ENCODE data around the gene SMAP2. TPM values are rescaled to one million over a fixed set of nuclear protein-coding genes. Genes with fewer than 3 reads are reported as not detected.

Gene SMAP2
- total and polyA plus RNA-seq, 10 of the 15 experiments (the other 5 are each of a cell fraction or from before 2014, with no cell fraction given): 33.4 to 177 (median 105) TPM

DNA sequence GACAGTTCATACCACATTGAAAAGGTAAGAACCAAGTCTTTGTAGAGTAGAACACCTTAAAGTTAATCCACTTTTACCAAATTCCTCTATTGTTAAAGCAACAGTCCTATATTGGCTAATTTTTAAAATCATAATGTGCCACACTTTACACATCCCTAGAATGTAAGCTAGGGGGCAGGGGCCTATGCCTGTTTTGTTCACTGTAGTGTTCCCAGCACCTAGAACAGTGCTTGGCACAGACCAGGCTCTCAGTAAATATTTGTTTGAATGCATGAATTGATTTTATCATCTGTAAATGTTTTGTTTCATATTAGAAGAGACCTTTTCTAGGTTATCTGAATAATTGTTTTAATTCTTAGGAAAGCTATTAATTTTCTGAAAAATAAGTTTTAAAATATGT is 9.1 kb downstream of the SMAP2 start:
- ATAC-seq (no peak), FAIRE-seq (no peak), DNase-seq (ENCODE audit: low read depth, low spot score) (no peak)
- Histone ChIP-seq H3K4me2 (ENCODE audit: control insufficient read depth, insufficient read depth) (peak overlapping the region; percentile 93), H4K20me1 (ENCODE audit: control insufficient read depth, insufficient read depth) (no peaks in the 10 kb centered on the region), H3K27me3 (replicated peaks in 1 of 2; ENCODE audit: control insufficient read depth in 2 of 2, insufficient read depth in 2 of 2, low read length in 1 of 2) (no peaks in the 10 kb centered on the region), H3K4me3 (peak overlapping the region; percentile 65; the same call in 1 of the 2 replicates), H3K79me2 (ENCODE audit: control insufficient read depth, insufficient read depth, low read length) (peaks cover 95% of the 10 kb centered on the region), H3K27ac (ENCODE audit: control insufficient read depth, insufficient read depth) (peak overlapping the region; percentile 97), H3K36me3 (ENCODE audit: control insufficient read depth in 2 of 2, insufficient read depth in 2 of 2, low read length in 1 of 2) (peaks cover 0 to 17% of the 10 kb centered on the region in 2 experiments; a peak in 2 of 4 replicates), H2AFZ (ENCODE audit: control insufficient read depth, low read depth, low read length) (no peak overlapping the region), H3K9ac (ENCODE audit: control insufficient read depth, insufficient read depth, low read length) (peak overlapping the region; percentile 88), H3K4me1 (ENCODE audit: control insufficient read depth, insufficient read depth, low read length) (peaks cover 66% of the 10 kb centered on the region), H3K9me3 (replicated peaks; ENCODE audit: control insufficient read depth, insufficient read depth, low read length) (no peaks in the 10 kb centered on the region)
- in situ Hi-C loops (cut with MboI): no loop called here
- ChIA-PET RAD21 (ENCODE audit: unreplicated experiment) (interaction anchor here (0.8 to 12.1 kb wide), 13 partner anchors 8 to 239 kb away, joined by 3 to 189 read pairs (median 6); partner anchors contain the start of genes COL9A2 and SMAP2), POLR2A (interaction anchor here (1.0 to 15.7 kb wide), 6 partner anchors 7 to 69 kb away, joined by 3 to 243 read pairs (median 20); partner anchors contain the start of genes SMAP2 and ZFP69B), CTCF (interaction anchor here (0.8 to 18.7 kb wide), 10 partner anchors 10 to 239 kb away, joined by 3 to 271 read pairs (median 6); partner anchors contain the start of genes SMAP2 and ZFP69B), SMC1A (ENCODE audit: uncharacterized antibody, unreplicated experiment) (interaction anchor here (0.6 to 18.1 kb wide), 9 partner anchors 11 to 514 kb away, joined by 3 to 426 read pairs (median 4); partner anchors contain the start of gene ZFP69B)
- TF ChIP-seq CTCF (IDR thresholded peaks at IDR 0.05 in 2 of 3, conservative IDR thresholded peaks at IDR 0.05 in 1 of 3; ENCODE audit: control insufficient read depth in 2 of 3, extremely low read depth in 1 of 3, insufficient read depth in 1 of 3, low read depth in 3 of 3, low read length in 3 of 3) (peak in 1 of 3 experiments; percentile 15; a peak in 2 of 6 replicates), FOXM1 (IDR thresholded peaks at IDR 0.05; ENCODE audit: low read depth, low read length) (no peak)
- intact Hi-C loops (cut with micrococcal nuclease; ENCODE audit: unreplicated experiment): no loop called here
- BruUV-seq (replicated peaks): no TSS peak

DNA sequence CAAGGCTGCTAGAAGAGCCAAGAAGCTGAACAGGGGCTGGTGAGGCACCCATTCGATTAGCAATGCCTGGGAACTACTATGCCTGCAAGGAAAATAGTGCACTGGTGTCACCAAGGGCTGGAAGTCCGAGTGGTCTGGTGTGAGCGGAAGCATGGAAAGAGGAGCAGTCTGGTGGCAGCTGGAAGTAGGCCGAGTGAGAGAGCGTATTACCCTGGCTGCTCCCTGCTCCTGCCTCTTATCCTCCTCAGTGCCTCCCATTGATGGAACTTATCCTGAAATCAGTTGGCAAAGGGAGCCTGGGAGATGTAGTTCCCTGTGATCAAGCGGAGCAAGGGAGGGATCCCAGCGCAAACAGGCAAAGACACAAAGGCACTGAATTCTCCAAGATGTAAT is 9.6 kb downstream of the SMAP2 start:
- no peak overlapping the region for H2AFZ ChIP-seq (ENCODE audit: control insufficient read depth, low read depth, low read length)
- no peak for FAIRE-seq
- H3K4me2 ChIP-seq (ENCODE audit: control insufficient read depth, insufficient read depth): peak overlapping the region; percentile 93
- no peak for TF ChIP-seq ATF3 (IDR thresholded peaks at IDR 0.05; ENCODE audit: borderline replicate concordance, extremely low read depth, low read depth, low read length)
- TF ChIP-seq WRNIP1 (IDR thresholded peaks at IDR 0.05; ENCODE audit: borderline replicate concordance, low read depth, low read length): peak; percentile 81; the same call in 1 of the 2 replicates
- TF ChIP-seq POLR2A (IDR thresholded peaks at IDR 0.05; ENCODE audit: low read depth, low read length): peak; percentile 56
- TF ChIP-seq SUZ12 (IDR thresholded peaks at IDR 0.05; ENCODE audit: unreplicated experiment): no peak
- TF ChIP-seq, protein P1, sequence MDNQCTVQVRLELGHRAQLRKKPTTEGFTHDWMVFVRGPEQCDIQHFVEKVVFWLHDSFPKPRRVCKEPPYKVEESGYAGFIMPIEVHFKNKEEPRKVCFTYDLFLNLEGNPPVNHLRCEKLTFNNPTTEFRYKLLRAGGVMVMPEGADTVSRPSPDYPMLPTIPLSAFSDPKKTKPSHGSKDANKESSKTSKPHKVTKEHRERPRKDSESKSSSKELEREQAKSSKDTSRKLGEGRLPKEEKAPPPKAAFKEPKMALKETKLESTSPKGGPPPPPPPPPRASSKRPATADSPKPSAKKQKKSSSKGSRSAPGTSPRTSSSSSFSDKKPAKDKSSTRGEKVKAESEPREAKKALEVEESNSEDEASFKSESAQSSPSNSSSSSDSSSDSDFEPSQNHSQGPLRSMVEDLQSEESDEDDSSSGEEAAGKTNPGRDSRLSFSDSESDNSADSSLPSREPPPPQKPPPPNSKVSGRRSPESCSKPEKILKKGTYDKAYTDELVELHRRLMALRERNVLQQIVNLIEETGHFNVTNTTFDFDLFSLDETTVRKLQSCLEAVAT (IDR thresholded peaks at IDR 0.05): peak; percentile 82
- peak; percentile 16; the same call in 1 of the 2 replicates for TF ChIP-seq IKZF1 (conservative IDR thresholded peaks at IDR 0.05)
- TF ChIP-seq CHD1 (IDR thresholded peaks at IDR 0.05; ENCODE audit: low read depth, low read length): no peak
- TF ChIP-seq GABPA (IDR thresholded peaks at IDR 0.05; ENCODE audit: low read depth): no peak
- 0 out of 3 replicates have a peak, but pooled peaks have one; percentile 46 for TF ChIP-seq POU2F2 (IDR thresholded peaks at IDR 0.05; ENCODE audit: borderline replicate concordance, low read depth, low read length)
- TF ChIP-seq CREM (IDR thresholded peaks at IDR 0.05; ENCODE audit: low read depth): no peak
- peak; percentile 52; the same call in 1 of the 2 replicates for TF ChIP-seq POLR2AphosphoS5 (IDR thresholded peaks at IDR 0.05; ENCODE audit: low read length)

More for the DNA sequence above, 9.6 kb downstream of the SMAP2 start:
- CTCF ChIA-PET: interaction anchor here (0.9 to 18.7 kb wide), 9 partner anchors 10 to 239 kb away, joined by 3 to 271 read pairs (median 7); partner anchors contain the start of genes SMAP2 and ZFP69B
- Histone ChIP-seq H3K36me3 (ENCODE audit: control insufficient read depth in 2 of 2, insufficient read depth in 2 of 2, low read length in 1 of 2) (peaks cover 0 to 16% of the 10 kb centered on the region in 2 experiments; a peak in 2 of 4 replicates), H3K9me3 (replicated peaks; ENCODE audit: control insufficient read depth, insufficient read depth, low read length) (no peaks in the 10 kb centered on the region), H3K9ac (ENCODE audit: control insufficient read depth, insufficient read depth, low read length) (peak overlapping the region; percentile 88), H3K27me3 (replicated peaks in 1 of 2; ENCODE audit: control insufficient read depth in 2 of 2, insufficient read depth in 2 of 2, low read length in 1 of 2) (no peaks in the 10 kb centered on the region), H3K4me3 (peak overlapping the region; percentile 46), H3K79me2 (ENCODE audit: control insufficient read depth, insufficient read depth, low read length) (peaks cover 95% of the 10 kb centered on the region), H3K4me1 (ENCODE audit: control insufficient read depth, insufficient read depth, low read length) (peaks cover 66% of the 10 kb centered on the region), H4K20me1 (ENCODE audit: control insufficient read depth, insufficient read depth) (no peaks in the 10 kb centered on the region), H3K27ac (ENCODE audit: control insufficient read depth, insufficient read depth) (peak overlapping the region; percentile 97)
- DNase-seq (ENCODE audit: low read depth, low spot score): no peak
- POLR2A ChIA-PET: interaction anchor here (1.3 to 15.7 kb wide), 4 partner anchors 8 to 19 kb away, joined by 3 to 243 read pairs (median 70); partner anchors contain the start of gene SMAP2
- intact Hi-C loops (cut with micrococcal nuclease; ENCODE audit: unreplicated experiment) (no loop called here), in situ Hi-C loops (cut with MboI) (no loop called here)
- BruUV-seq (replicated peaks): TSS peak; percentile 71
- 49% methylated on average over 7 of the region's 7 CpGs for WGBS (ENCODE audit: insufficient coverage, insufficient replicate concordance, low lambda C conversion rate, missing lambda C conversion rate)
- RAD21 ChIA-PET (ENCODE audit: unreplicated experiment): interaction anchor here (0.8 to 12.1 kb wide), 11 partner anchors 8 to 230 kb away, joined by 3 to 189 read pairs (median 6); partner anchors contain the start of genes COL9A2 and SMAP2
- SMC1A ChIA-PET (ENCODE audit: uncharacterized antibody, unreplicated experiment): interaction anchor here (0.6 to 18.1 kb wide), 11 partner anchors 10 to 514 kb away, joined by 3 to 426 read pairs (median 12); partner anchors contain the start of genes SMAP2 and ZFP69B
- no peak for ATAC-seq

Data from GM12878 (cell line).